ENCODE results near the gene AQP9.
A peak's percentile ranks its signal among the peaks of the same experiment; 100 is the strongest.
"Not testable (repeated sequence)": the region's sequence is repeated elsewhere in the genome, so short reads cannot be mapped to it uniquely, and the experiment has no call there.

AQP9 gene, protein sequence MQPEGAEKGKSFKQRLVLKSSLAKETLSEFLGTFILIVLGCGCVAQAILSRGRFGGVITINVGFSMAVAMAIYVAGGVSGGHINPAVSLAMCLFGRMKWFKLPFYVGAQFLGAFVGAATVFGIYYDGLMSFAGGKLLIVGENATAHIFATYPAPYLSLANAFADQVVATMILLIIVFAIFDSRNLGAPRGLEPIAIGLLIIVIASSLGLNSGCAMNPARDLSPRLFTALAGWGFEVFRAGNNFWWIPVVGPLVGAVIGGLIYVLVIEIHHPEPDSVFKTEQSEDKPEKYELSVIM

DNA sequence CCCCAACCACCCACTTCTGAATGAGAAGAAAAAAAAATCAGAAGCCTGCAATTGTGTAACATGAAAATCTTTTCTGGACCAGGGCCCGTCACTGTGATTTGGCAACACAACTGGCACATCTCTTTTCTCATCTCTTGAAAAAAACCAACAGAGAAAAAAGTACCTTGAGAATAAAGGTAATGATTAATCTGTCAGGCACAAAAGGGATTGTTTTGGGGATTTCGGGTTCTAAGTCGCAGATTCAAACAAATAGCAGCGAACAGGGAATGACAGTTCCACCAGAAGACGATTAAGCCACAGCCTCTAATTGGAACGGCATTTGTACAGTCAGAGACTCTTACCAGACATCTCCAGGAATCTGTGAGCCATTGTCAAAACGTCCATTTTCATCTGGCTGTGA is at the start of gene AQP9:
Gene AQP9, plus strand, starts transcription at position 276 of the 400 bp plus-strand sequence. CDS start 185 bp downstream, outside the sequence.
- no peak for DNase-seq

DNA sequence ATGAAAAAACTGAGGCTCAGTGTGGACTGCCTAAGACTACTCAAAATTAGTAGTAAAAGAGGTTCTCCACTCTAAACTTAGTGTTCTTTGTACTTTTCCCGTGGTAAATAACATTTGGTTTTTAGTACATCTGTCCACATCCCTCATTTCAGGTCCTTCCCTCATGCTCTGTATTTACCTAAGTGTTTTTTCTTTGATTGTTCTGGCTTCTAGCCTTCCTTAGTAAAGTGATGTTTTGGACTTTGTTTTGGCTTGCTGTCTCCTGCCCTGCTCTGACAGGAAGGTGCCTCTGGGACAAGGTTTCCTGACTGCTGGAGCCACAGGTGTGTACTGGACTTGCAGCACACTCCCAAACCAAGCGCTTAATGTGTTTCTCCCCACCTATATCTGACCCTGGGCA is 42.8 kb upstream of the AQP9 start:
- no peak for DNase-seq

DNA sequence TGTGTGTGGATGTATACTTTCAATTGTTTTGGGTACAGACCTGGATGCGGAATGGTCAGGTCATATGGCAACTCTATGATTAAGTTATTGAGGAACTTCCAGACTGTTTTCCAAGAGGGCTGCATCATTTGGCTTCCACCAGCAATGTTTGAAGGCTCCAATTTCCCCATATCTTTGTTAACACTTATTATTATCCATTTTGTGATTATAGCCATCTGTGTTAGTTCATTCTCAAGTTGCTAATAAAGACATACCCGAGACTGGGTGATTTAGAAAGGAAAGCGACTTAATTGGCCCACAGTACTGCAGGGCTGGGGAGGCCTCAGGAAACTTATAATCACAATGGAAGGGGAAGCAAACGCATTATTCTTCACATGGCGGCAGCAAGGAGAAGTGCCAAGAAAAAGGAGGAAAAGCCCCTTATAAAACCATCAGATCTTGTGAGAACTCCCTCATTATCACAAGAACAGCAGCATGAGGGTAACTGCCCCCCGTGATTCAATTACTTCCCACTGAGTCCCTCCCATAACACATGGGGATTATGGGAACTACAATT is 41.6 kb upstream of the AQP9 start:
- DNase-seq: no peak

DNA sequence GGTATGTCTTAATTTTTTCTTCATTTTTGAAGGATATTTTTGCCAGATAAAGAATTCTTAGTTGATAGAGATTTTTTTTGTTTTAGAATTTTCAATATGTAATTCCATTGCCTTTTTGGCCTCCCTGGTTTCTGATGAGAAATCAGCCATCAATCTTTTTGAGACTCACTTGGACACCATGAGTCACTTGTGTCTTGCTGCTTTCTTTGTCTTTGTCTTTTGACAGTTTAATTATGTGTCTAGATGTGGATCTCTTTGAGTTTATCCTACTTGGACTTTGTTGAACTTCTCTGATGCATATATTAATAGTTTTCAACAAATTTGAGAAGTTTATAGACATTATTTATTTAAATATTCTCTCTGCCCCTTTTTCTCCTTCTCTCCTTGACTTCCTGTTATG is 34.7 kb upstream of the AQP9 start:
- no peak for DNase-seq

DNA sequence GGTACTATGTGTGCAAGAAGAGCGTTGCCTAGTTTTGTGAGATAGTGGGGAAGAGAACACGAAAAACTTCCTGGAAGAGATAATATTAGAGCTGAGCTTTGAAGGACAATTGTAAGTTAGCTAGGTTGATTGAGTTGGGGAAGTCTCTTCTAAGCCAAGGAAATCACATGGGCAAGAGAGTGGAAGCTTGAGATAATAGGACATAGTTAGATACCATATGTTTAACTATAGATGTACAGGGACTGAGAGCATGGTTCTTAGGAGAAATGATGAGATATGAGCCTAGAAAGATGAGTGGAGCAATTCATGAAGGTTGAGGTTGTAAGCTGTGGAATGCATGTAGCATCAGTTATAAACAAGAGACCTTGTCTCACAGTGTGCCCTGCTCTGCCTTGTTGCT is 30.1 kb upstream of the AQP9 start:
- no peak for DNase-seq

DNA sequence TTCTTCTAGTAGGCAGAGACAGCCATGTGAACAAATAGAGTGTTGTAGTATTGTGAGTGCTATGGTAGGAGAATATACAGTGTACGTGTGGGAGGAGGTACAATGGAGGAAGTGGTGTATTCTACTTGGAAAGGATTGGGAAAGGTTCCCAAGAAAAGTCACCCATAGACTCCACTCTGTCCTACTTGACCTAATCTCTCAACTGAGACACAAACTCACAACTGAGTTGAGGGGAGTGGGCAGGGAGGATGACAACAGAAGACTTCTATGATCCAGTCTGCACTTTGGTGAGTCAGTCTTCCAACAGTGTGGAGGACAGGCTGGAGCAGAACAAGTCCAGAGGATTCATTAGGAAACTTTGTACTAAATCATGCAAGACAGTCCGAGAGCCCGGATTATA is 28.8 kb upstream of the AQP9 start:
- DNase-seq: no peak

DNA sequence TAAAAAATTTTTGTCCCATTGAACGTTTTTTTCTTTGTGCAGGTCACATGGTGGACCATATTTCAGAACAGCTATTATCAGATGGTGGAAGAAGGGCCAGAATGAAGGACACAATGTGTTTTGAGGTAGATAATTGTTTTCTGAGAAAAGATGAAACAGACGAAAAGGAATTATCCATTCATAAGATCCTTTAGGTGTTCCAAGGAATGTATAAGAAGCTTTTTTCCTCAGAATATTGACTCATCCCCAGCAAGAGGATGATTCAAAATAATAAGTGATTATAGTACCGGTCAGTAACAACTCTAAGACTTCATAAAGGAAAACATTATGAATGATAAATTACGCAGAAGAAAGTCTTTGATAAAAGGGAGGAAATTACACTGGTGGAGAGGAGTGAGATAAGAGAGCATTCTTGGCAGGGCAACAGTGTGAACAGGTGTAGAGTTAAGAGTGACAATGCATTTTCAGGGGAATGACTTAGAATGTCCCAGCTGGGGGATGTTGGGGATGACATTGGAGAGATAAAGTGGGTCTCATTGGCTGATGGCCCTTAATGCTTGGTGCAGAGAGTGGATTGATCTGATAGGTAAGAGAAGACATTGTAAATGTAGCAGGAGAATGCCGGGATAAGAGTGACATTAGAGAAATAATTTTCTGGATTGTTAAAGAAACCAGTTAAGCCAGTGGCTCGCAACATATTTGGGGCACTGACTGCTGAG is 27.0 kb upstream of the AQP9 start:
- peak; percentile 68 for DNase-seq

DNA sequence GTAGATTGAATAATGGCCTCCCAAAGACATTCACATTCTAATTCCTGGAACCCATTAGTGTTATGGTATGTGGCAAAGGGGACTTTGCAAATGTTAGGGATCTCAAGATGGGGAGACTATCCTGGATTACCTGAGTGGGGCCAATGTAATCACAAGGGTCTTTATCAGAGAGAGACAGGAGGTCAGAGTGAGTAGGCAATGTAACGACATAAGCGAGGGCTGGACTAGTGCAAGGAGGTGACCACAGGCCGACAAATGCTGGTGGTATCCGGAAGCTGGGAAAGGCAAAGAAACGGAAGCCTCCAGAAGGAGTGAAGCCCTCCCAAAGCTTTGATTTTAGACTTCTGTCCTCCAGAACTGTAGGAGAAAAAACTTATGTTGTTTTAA is 26.5 kb upstream of the AQP9 start:
- no peak for DNase-seq

DNA sequence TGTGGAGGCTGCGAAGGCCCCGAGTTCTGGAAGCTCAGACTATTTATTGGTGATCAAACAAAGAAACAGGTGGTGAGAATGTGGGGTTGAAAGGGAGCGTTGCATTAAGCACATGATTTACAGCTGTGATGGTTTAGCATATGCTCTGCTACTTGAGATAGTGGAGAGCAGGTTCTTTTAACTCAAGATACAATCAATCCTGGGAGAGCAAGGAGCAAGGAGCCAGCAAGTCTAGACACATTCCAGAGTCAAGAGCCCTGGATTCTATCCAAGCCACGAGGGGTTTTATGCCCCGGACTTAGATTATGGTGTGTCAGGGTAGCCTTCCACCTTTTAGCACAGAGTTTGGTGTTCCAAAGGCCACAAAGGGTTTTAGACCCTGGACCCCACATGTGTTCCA is 24.8 kb upstream of the AQP9 start:
- not testable (repeated sequence) for DNase-seq

DNA sequence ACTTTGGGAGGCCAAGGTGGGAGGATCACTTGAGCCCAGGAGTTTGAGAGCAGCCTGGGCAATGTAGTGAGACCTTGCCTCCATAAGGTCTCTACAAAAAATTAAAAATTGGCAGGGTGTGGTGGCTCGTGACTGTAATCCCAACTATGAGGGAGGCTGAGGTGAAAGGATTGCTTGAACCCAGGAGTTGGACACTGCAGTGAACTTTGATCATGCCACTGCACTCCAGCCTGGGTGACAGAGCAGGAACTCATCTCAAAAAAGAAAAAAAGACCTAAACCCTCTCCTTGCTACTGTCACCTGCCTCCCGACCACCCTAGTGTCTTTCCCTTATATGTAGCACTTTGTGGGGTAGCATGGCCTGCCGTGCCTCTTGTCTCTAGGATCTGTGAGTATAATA is 23.8 kb upstream of the AQP9 start:
- no peak for DNase-seq

DNA sequence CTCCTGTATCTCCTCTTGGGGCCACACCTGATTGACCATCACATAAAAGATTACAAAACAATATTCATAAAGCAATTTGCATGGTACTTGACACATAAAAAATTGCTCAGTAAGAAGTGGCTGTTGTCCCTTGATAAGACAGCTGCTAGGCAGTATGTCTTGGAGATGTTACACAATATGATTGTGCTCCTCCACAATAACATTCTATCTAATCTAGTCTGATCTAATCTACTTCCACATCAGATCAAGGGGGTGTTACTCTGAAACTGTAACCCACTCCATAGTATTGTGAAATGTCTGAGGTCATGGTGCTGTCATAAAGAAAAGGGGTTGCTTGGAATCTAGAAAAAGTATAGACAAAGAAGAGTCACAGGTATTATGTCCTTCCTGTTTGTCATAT is 23.4 kb upstream of the AQP9 start:
- peak; percentile 6 for DNase-seq

DNA sequence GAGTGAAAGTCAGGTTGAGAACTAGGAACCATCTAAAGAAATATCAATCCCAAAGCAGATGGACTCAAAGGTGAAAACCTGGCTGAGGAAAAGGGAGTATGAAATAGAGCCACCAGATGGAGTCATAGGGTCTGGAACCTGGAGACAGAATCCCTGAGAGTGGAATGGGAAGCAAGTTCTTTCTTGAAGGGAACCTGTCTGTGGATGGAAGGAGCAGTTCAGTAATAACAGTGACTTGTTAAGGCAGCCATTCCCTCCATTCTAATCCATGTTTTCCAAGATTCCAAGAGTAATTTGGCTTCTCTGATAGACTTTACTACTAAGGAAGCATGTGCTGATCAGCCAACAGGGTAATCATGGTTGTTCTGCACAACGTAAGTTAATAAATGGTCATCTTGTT is 22.5 kb upstream of the AQP9 start:
- DNase-seq: no peak

DNA sequence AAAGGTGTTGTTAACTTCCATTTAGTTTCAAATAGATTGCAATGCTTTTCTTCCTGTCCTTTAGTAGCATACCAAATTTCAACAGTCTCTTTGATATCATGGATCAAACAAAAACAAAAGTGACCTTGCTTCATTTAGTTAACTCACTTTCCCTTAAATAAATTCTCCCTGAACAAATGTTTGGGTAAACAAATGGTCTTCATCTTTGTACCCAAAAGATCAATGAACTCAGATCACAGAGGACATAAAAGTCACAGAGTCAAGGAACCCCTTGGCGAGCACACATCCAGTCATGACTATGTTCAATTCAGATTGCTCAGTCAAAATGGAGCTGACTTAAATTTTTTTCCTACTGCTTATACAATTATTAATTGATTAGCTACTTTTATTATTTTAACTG is 20.6 kb upstream of the AQP9 start:
- DNase-seq: no peak

DNA sequence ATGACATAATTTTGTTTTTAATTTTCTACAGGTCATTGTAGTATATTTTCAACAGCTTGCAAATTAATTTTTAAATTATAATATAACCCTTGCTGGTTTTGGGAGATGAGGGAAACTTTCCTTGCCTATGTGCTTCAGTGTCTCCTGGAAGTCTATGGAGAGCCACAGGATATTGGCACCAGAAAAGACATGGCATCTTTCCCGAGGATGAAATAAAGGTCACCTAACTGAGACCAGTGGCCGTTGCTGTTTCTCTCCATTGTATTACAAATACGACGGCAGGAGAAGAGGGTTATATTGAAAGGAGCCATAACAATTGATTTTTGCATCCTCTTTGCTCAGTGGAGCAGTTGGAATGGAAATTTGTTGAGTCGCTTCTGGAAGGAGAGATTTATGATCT is 19.9 kb upstream of the AQP9 start:
- no peak for DNase-seq

DNA sequence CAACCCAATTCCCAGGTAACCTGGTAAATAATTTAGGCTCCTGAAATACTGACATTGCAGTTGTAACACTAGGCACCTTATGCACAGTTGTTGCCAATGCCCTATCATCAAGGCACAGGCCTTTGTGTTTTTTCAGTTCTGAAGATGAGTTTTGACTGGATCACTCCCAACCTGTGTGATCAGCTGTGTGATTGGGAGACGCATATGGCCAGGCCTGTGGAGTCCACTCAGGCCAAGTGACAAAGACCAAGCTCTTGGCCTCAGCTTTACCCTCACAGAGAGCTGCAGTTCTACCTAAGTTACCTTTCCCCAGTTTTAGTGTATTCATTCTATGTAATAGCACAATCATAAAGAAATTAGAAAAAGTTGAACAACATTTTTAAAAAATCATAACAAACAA is 19.2 kb upstream of the AQP9 start:
- no peak for DNase-seq

DNA sequence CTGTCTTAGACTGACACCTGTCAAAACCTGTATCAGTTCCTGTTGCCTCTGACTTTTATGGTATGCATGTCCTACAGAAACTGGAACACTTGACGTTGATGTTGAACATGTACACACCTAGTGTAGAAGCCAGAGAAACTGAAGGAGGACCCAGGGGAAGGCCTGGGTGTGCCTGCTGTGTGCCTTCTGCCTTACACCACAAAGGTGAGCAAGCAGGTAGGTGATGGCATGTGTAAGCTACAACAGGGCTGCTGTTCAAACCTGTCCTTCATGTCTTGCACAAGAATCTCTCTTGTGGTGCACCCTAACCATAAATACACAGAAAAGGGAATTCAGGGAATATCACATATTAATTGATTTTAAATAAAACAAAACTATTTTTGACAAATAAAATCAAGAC is 13.6 kb upstream of the AQP9 start:
- no peak for DNase-seq

DNA sequence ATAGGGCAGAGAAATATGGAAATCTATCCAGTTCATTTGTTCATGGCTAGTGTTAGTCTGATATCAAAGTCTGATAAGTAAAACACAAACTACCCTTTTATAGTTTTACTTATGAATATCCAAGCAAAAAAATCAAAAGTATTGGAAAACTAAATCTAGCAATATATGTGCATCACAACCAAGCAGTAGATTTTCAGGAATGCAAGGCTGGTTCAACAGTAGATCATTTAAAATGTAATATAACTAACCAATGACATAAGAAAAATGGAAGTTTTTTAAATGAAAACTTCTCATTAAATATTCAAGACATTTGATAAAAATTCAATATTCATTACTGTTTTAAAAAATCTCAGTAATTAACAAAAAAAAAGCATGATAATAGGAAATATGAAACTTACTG is 12.8 kb upstream of the AQP9 start:
- no peak for DNase-seq

DNA sequence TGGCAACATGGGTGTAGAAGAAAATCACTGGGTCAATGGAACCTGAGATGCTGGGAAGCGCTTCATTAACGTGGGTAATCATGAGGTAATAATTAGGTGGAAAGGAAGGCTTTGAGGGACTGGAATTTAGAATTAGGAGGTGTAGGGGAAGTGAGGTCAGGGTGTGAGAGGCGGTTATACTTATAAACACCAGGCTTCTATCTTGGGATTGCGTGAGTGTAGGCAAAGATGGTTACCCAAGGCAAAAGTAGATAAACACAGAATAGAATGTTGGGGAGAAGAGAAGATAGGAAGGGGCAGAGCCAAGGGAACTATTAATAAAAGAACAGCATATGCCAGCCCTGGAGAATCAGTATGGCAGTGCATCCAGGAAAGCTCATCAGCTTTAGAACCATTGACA is 3.3 kb upstream of the AQP9 start:
- DNase-seq: no peak

DNA sequence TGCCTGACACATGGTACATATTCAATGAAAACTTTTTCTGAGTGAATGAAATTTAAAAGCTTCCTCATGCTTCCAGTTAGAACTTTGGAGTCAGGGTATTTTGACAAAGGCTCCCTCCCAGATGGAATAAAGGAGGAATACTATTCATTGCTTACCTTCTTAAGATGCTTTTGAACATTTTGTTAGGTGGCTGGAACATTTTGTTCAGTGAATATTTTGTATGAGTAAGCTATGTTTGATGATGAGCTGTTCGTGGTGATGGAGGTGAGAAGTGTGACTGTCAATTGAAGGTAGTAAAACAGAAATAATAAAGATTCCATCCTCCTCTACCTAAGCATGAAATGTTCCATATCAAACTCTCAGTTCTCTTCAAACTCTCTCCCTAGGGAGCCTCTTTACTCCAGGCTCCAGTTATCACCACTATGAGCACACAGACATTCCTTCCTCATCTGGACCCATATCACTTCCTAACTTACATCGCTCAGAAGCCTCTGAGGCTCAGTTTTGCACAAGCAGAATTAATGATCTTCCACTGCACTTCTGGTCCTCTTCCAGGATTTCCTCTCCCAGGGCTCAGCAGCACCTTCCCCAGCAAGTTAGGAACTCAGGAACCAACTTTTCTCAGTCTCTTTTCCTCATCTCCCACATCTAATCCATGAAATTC is 2.5 kb upstream of the AQP9 start:
- no peak for DNase-seq

DNA sequence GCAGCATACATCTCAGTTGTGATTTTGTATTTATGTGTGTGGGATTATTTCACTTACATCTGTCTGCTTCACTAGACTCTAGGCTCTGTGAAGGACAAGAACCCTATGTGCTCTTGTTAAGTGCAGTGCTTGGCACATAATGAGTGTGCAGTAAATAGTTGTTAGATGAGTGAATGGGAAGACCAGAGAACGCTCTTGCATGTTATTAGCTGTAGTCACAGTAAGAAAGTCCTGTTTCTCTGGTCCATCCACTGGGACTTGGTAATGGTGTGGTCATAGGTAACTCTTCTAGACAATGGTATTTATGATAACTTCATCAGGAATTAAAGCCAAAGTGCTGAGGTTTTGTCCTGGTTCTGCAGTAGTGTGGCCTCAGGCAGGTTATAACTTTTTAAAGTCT is 1.4 kb upstream of the AQP9 start:
- no peak for DNase-seq

DNA sequence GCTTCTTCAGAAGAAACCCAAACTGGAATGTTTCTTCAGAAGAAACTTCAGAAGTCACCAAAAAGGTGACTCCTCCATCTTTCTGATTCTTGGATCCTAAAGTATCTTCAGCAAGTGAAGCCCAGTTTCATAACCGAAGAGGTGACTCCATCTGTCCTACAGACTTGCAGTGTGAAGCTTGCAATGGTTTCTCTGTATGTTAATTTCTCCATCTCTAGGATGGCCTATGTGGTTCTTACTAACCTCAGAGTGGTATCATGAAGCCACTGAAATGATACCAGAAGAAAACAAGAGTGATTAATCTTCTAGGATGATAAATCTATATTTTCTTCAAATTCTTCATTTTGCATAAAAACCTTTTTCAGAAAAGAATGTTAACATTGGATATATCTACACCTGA is 495 bp upstream of the AQP9 start:
- no peak for DNase-seq

DNA sequence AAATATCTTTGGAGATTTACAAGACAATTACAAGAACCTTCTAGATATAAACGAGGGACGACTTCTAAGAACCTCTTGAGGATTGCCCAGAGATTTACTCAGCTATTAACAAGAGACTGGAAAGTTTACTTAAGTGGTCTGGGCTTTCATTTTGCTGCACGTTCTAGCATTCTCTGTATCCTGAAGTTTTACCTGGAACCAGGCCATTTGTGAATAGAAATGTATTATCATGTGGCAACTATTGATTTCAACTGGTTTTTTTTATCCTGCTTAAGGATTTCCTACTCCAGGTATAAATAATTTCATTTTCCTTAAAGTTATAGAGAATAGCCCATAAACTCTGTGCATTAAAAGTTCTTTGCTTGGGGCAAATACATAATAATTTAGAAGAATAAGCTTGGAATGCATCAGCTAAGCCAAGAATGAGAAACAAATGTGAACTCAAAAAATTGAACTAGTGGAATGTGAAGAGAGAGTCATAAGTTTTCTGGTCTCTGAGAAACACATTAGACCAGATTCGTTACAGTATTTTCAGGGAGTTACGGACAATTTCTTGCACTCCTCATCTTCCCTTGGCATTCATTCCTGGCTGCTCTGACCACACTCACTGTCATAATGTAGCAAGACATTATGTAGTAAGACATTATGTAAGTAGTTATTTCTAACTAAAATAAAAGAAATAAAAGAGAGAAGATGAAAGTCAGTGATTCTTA is 1.3 kb downstream of the AQP9 start:
- DNase-seq: no peak

DNA sequence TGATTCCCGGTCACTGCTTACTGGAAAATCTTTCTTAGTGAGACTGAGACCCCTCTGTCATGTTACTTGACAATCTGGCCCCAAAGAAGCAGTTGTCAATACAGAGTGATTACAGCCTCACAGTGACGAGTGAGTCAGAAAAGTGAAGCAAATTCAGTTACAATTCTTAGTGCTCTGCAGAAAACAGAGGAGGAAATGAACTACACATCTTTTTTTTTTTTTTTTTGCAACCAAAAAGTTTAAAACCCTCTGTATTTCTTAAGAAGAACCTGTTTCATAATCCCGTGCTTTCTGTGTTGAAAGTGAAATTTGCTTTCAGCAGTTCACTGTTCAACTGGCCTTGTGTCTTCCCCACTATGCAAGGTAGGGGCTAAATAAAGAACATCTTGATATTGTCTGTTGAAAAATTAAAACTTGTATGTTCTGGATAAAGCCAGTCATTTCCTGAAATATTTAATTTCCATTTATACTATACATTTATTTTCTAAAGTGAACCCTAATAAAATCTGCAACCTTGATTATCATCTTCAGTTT is 1.9 kb downstream of the AQP9 start:
- no peak for DNase-seq

Measured in hematopoietic multipotent progenitor cell treated with erythropoietin and hydrocortisone succinate and interleukin-3 and kit ligand, for 8 days (in vitro differentiated cells).